ENCODE data around the gene PLXNA2.

DNA sequence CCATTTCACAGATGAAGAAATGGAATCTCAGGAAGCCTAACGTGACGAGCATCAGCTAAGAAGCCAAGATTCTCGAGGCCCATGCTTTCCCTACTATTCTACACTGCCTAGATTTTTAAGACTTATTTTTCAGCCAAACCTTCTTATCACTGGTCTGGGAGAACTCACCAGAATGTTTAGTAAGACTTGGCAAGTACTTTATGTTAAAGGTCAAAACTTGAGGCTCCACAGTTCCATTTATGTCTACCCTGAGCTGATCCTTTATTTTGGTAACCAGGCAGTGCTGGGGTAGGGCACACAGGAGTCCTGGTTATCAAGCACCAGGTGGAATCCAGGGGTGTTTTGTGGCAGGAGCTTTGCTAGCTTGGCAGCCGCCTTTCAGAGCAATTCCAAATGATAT is 16.8 kb downstream of the PLXNA2 start:
- no peak for TF ChIP-seq POLR2A (IDR thresholded peaks at IDR 0.05; ENCODE audit: low read depth, low read length)
- no peak for TF ChIP-seq POLR2AphosphoS5 (IDR thresholded peaks at IDR 0.05; ENCODE audit: low read depth, low read length)

All from GM12892 (cell line).